ENCODE data around the gene VIPR2. TPM values are rescaled to one million over a fixed set of nuclear protein-coding genes. Genes with fewer than 3 reads are reported as not detected.

VIPR2 gene
- total RNA-seq, 2 experiments from 2014 or later: 0.42 to 0.50 TPM

- H3K9me3 Mint-ChIP-seq (ENCODE audit: low read depth): peaks cover 5% of the 10 kb centered on the region
- H3K36me3 Mint-ChIP-seq (ENCODE audit: low read depth): no peaks in the 10 kb centered on the region
- H3K4me3 Mint-ChIP-seq: no peak overlapping the region
- POLR2A ChIA-PET: no interaction called here
- intact Hi-C loops (cut with DNase I, micrococcal nuclease): loop anchor here (5.0 kb wide), 2 partner anchors 188 to 198 kb away; partner anchors contain the start of gene ESYT2 (in 1 of the 2)
- H3K27me3 Mint-ChIP-seq: peaks cover 4% of the 10 kb centered on the region
- CTCF ChIA-PET: no interaction called here
- ATAC-seq (no peak), DNase-seq (no peak)
- peaks cover 30% of the 10 kb centered on the region for H3K4me1 Mint-ChIP-seq
- H3K27ac Mint-ChIP-seq: no peak overlapping the region
These were observed 128.9 kb downstream of the VIPR2 start for GRCh38 chr7:159015454-159016410.

- Mint-ChIP-seq H3K4me3 (no peak overlapping the region), H3K27ac (no peak overlapping the region), H3K4me1 (peaks cover 30% of the 10 kb centered on the region), H3K9me3 (ENCODE audit: low read depth) (no peaks in the 10 kb centered on the region), H3K36me3 (ENCODE audit: low read depth) (no peaks in the 10 kb centered on the region), H3K27me3 (peaks cover 3% of the 10 kb centered on the region)
- DNase-seq (no peak), ATAC-seq (no peak)
- intact Hi-C loops (cut with DNase I, micrococcal nuclease): loop anchor here (5.0 kb wide), 2 partner anchors 188 to 198 kb away; partner anchors contain the start of gene ESYT2 (in 1 of the 2)
- ChIA-PET POLR2A (no interaction called here), CTCF (no interaction called here)
These were observed 129.6 kb downstream of the VIPR2 start for GRCh38 chr7:159015081-159015453.

GRCh38 chr7:159014297-159015062, 130.2 kb downstream of the VIPR2 start:
- intact Hi-C loops (cut with DNase I, micrococcal nuclease): loop anchor here (5.0 kb wide), 2 partner anchors 187 to 197 kb away; partner anchors contain the start of gene ESYT2 (in 1 of the 2)
- no peak for ATAC-seq
- no peak overlapping the region for H3K4me3 Mint-ChIP-seq
- no peak overlapping the region for H3K27ac Mint-ChIP-seq
- peaks cover 3% of the 10 kb centered on the region for H3K27me3 Mint-ChIP-seq
- ChIA-PET POLR2A (interaction anchor here (0.6 kb wide), 1 partner anchor 13 kb away, joined by 3 read pairs; no protein-coding TSS in a partner anchor), CTCF (interaction anchor here (0.6 kb wide), 1 partner anchor 574 kb away, joined by 3 read pairs; no protein-coding TSS in a partner anchor)
- no peak for DNase-seq
- H3K4me1 Mint-ChIP-seq: peaks cover 30% of the 10 kb centered on the region
- no peaks in the 10 kb centered on the region for H3K36me3 Mint-ChIP-seq (ENCODE audit: low read depth)
- H3K9me3 Mint-ChIP-seq (ENCODE audit: low read depth): no peaks in the 10 kb centered on the region

GRCh38 chr7:159013825-159014289, 130.8 kb downstream of the VIPR2 start:
- Mint-ChIP-seq H3K27ac (no peak overlapping the region), H3K9me3 (ENCODE audit: low read depth) (no peaks in the 10 kb centered on the region), H3K4me3 (no peak overlapping the region), H3K4me1 (peaks cover 25% of the 10 kb centered on the region), H3K36me3 (ENCODE audit: low read depth) (no peaks in the 10 kb centered on the region), H3K27me3 (peaks cover 3% of the 10 kb centered on the region)
- intact Hi-C loops (cut with DNase I, micrococcal nuclease): no loop called here
- CTCF ChIA-PET: no interaction called here
- ATAC-seq (no peak), DNase-seq (no peak)
- POLR2A ChIA-PET: interaction anchor here (0.6 kb wide), 1 partner anchor 13 kb away, joined by 3 read pairs; no protein-coding TSS in a partner anchor

GRCh38 chr7:159013181-159013690, 131.4 kb downstream of the VIPR2 start:
- Mint-ChIP-seq H3K4me3 (no peak overlapping the region), H3K27ac (no peak overlapping the region), H3K27me3 (peaks cover 3% of the 10 kb centered on the region), H3K9me3 (ENCODE audit: low read depth) (no peaks in the 10 kb centered on the region), H3K4me1 (peaks cover 20% of the 10 kb centered on the region), H3K36me3 (ENCODE audit: low read depth) (no peaks in the 10 kb centered on the region)
- DNase-seq (no peak), ATAC-seq (no peak)
- intact Hi-C loops (cut with DNase I, micrococcal nuclease): no loop called here
- ChIA-PET POLR2A (no interaction called here), CTCF (no interaction called here)

- Mint-ChIP-seq H3K4me3 (no peak overlapping the region), H3K27me3 (peaks cover 3% of the 10 kb centered on the region), H3K9me3 (ENCODE audit: low read depth) (no peaks in the 10 kb centered on the region), H3K27ac (no peak overlapping the region), H3K4me1 (peaks cover 15% of the 10 kb centered on the region), H3K36me3 (ENCODE audit: low read depth) (no peaks in the 10 kb centered on the region)
- intact Hi-C loops (cut with DNase I, micrococcal nuclease): no loop called here
- CTCF ChIA-PET: interaction anchor here (0.7 kb wide), 1 partner anchor 195 kb away, joined by 3 read pairs; no protein-coding TSS in a partner anchor
- ATAC-seq (no peak), DNase-seq (no peak)
- POLR2A ChIA-PET: no interaction called here
These were observed 132.2 kb downstream of the VIPR2 start for GRCh38 chr7:159012353-159013069.

GRCh38 chr7:159011722-159012022, 133.0 kb downstream of the VIPR2 start:
- intact Hi-C loops (cut with DNase I, micrococcal nuclease): no loop called here
- H3K27ac Mint-ChIP-seq: no peak overlapping the region
- no peak for ATAC-seq
- H3K4me1 Mint-ChIP-seq: peaks cover 9% of the 10 kb centered on the region
- H3K27me3 Mint-ChIP-seq: peaks cover 9% of the 10 kb centered on the region
- no peaks in the 10 kb centered on the region for H3K9me3 Mint-ChIP-seq (ENCODE audit: low read depth)
- ChIA-PET CTCF (interaction anchor here (0.7 kb wide), 1 partner anchor 196 kb away, joined by 3 read pairs; no protein-coding TSS in a partner anchor), POLR2A (no interaction called here)
- H3K4me3 Mint-ChIP-seq: no peak overlapping the region
- no peak for DNase-seq
- H3K36me3 Mint-ChIP-seq (ENCODE audit: low read depth): no peaks in the 10 kb centered on the region

GRCh38 chr7:159010937-159011721, 133.5 kb downstream of the VIPR2 start:
- Mint-ChIP-seq H3K36me3 (ENCODE audit: low read depth) (no peaks in the 10 kb centered on the region), H3K27ac (no peak overlapping the region), H3K27me3 (peaks cover 9% of the 10 kb centered on the region), H3K4me3 (no peak overlapping the region), H3K4me1 (peaks cover 8% of the 10 kb centered on the region), H3K9me3 (ENCODE audit: low read depth) (no peaks in the 10 kb centered on the region)
- ChIA-PET CTCF (no interaction called here), POLR2A (no interaction called here)
- intact Hi-C loops (cut with DNase I, micrococcal nuclease): no loop called here
- ATAC-seq (no peak), DNase-seq (no peak)

- H3K27ac Mint-ChIP-seq: no peak overlapping the region
- ATAC-seq (no peak), DNase-seq (no peak)
- peaks cover 9% of the 10 kb centered on the region for H3K27me3 Mint-ChIP-seq
- intact Hi-C loops (cut with DNase I, micrococcal nuclease): no loop called here
- no peaks in the 10 kb centered on the region for H3K9me3 Mint-ChIP-seq (ENCODE audit: low read depth)
- ChIA-PET POLR2A (no interaction called here), CTCF (interaction anchor here (1.3 kb wide), 1 partner anchor 9 kb away, joined by 3 read pairs; no protein-coding TSS in a partner anchor)
- H3K4me1 Mint-ChIP-seq: peaks cover 8% of the 10 kb centered on the region
- no peak overlapping the region for H3K4me3 Mint-ChIP-seq
- H3K36me3 Mint-ChIP-seq (ENCODE audit: low read depth): no peaks in the 10 kb centered on the region
These were observed 134.3 kb downstream of the VIPR2 start for GRCh38 chr7:159010411-159010810.

GRCh38 chr7:159009951-159010350, 134.7 kb downstream of the VIPR2 start:
- intact Hi-C loops (cut with DNase I, micrococcal nuclease): no loop called here
- Mint-ChIP-seq H3K4me3 (no peak overlapping the region), H3K9me3 (ENCODE audit: low read depth) (no peaks in the 10 kb centered on the region), H3K36me3 (ENCODE audit: low read depth) (no peaks in the 10 kb centered on the region), H3K27ac (no peak overlapping the region), H3K27me3 (peaks cover 9% of the 10 kb centered on the region), H3K4me1 (peaks cover 8% of the 10 kb centered on the region)
- ChIA-PET CTCF (interaction anchor here (1.3 kb wide), 1 partner anchor 8 kb away, joined by 3 read pairs; no protein-coding TSS in a partner anchor), POLR2A (no interaction called here)
- ATAC-seq (no peak), DNase-seq (no peak)

Data from activated CD4-positive, alpha-beta T cell treated with anti-CD3 and anti-CD28 coated beads for 36 hours (primary cell).